CD14-positive monocyte (primary cell): ENCODE results near the gene PDE8A. TPM values are rescaled to one million over a fixed set of nuclear protein-coding genes. Genes with fewer than 3 reads are reported as not detected.

Source experiments
- DNase-seq, 3 donors: peaks; one replicate each; pipeline ENCODE4 v3.0.0-alpha.2; 2011 to 2022
- H2AFZ ChIP-seq: 2 replicates; pipeline ENCODE4 v1.6.0; 2012; ENCODE audit warnings: mild to moderate bottlenecking, low read depth, low read length, inconsistent platforms; ENCODE audit not compliant: insufficient read depth, poor library complexity, severe bottlenecking
- H3K27ac ChIP-seq, 2 donors: 1 replicate in 1 of 2; 2 replicates in 1 of 2; pipeline ENCODE4 v1.5.1; 2012 to 2013; ENCODE audit warnings: low read length in 2 of 2, control low read depth in 1 of 2, inconsistent platforms in 1 of 2, low read depth in 1 of 2, mild to moderate bottlenecking in 1 of 2
- H3K27me3 ChIP-seq, 2 donors: one replicate each; pipeline versions ENCODE4 v1.6.0 to v1.6.1; 2011 to 2013; ENCODE audit warnings: low read length in 2 of 2; ENCODE audit not compliant: control insufficient read depth in 2 of 2, insufficient read depth in 2 of 2
- H3K36me3 ChIP-seq, 2 donors: replicated peaks in 1 of 2; 1 replicate in 1 of 2; 2 replicates in 1 of 2; pipeline versions ENCODE4 v1.5.1 to v1.6.1; 2012 to 2013; ENCODE audit warnings: low read length in 2 of 2, control low read depth in 1 of 2, inconsistent platforms in 1 of 2, mild to moderate bottlenecking in 1 of 2; ENCODE audit not compliant: insufficient read depth in 2 of 2, control insufficient read depth in 1 of 2
- H3K4me1 ChIP-seq, 2 donors: 1 replicate in 1 of 2; 2 replicates in 1 of 2; pipeline versions ENCODE4 v1.5.1 to v1.6.1; 2012 to 2013; ENCODE audit warnings: low read length in 2 of 2, control low read depth in 1 of 2, inconsistent platforms in 1 of 2, mild to moderate bottlenecking in 1 of 2, moderate library complexity in 1 of 2; ENCODE audit not compliant: insufficient read depth in 2 of 2, control insufficient read depth in 1 of 2
- H3K4me2 ChIP-seq: replicated peaks from 2 replicates; pipeline ENCODE3; 2012; ENCODE audit warnings: low read length, moderate library complexity, mild to moderate bottlenecking; ENCODE audit not compliant: poor library complexity, severe bottlenecking; ENCODE audit errors: extremely low read depth
- H3K4me3 ChIP-seq, 3 experiments: fragments of 200-600 bp in 1 of 3; sonication (generic) in 1 of 3; replicated peaks in 1 of 3; 1 replicate in 2 of 3; 2 replicates in 1 of 3; pipeline ENCODE4 v1.5.1; 2011 to 2013; ENCODE audit warnings: low read length in 3 of 3, mild to moderate bottlenecking in 3 of 3, control low read depth in 2 of 3, low read depth in 2 of 3, inconsistent platforms in 1 of 3, moderate library complexity in 1 of 3
- H3K79me2 ChIP-seq: 2 replicates; pipeline ENCODE4 v1.6.0; 2012; ENCODE audit warnings: mild to moderate bottlenecking, control low read depth, inconsistent platforms, low read length, moderate library complexity; ENCODE audit not compliant: insufficient read depth
- H3K9ac ChIP-seq: 2 replicates; pipeline ENCODE4 v1.6.0; 2017; ENCODE audit warnings: low read length, mild to moderate bottlenecking; ENCODE audit not compliant: insufficient read depth, poor library complexity, severe bottlenecking
- H3K9me3 ChIP-seq, 2 donors: replicated peaks in 1 of 2; 1 replicate in 1 of 2; 2 replicates in 1 of 2; pipeline versions ENCODE4 v1.5.1 to v1.6.1; 2012 to 2013; ENCODE audit warnings: low read length in 2 of 2, control low read depth in 1 of 2; ENCODE audit not compliant: control insufficient read depth in 1 of 2, insufficient read depth in 1 of 2
- H4K20me1 ChIP-seq: 2 replicates; pipeline ENCODE4 v1.6.0; 2012; ENCODE audit warnings: mild to moderate bottlenecking, low read length, control low read depth, moderate library complexity; ENCODE audit not compliant: insufficient read depth
- H3K27ac Mint-ChIP-seq, 7 donors: one replicate each; pipeline ENCODE4 v1.8.0; 2020; ENCODE audit warnings: mild to moderate bottlenecking in 7 of 7, mixed read lengths in 7 of 7, moderate library complexity in 6 of 7, inconsistent platforms in 2 of 7
- H3K27me3 Mint-ChIP-seq, 3 donors: one replicate each; pipeline ENCODE4 v1.8.0; 2021 to 2022; ENCODE audit warnings: low read depth in 3 of 3, mild to moderate bottlenecking in 3 of 3, mixed read lengths in 3 of 3, moderate library complexity in 3 of 3, inconsistent platforms in 1 of 3
- H3K36me3 Mint-ChIP-seq, 2 donors: one replicate each; pipeline ENCODE4 v1.8.0; 2020; ENCODE audit warnings: mixed read lengths in 2 of 2, inconsistent platforms in 1 of 2, mild to moderate bottlenecking in 1 of 2
- H3K4me1 Mint-ChIP-seq: one replicate; pipeline ENCODE4 v1.8.0; 2020; ENCODE audit warnings: mild to moderate bottlenecking, mixed read lengths
- H3K4me3 Mint-ChIP-seq, 2 donors: one replicate each; pipeline ENCODE4 v1.8.0; 2020; ENCODE audit warnings: mild to moderate bottlenecking in 2 of 2, mixed read lengths in 2 of 2, moderate library complexity in 1 of 2
- H3K9me3 Mint-ChIP-seq, 7 donors: one replicate each; pipeline ENCODE4 v1.8.0; 2020 to 2022; ENCODE audit warnings: mixed read lengths in 7 of 7, mild to moderate bottlenecking in 6 of 7, moderate library complexity in 6 of 7, inconsistent platforms in 2 of 7
- CTCF ChIP-seq: fragments of 200-600 bp; IDR thresholded peaks from one replicate; pipeline ENCODE4 v1.8.0; 2022; ENCODE audit warnings: antibody characterized with exemption, mild to moderate bottlenecking
- WGBS: methylation state at CpG from one replicate; pipeline ENCODE4 v1.1.5; 2013; ENCODE audit warnings: missing lambda C conversion rate; ENCODE audit not compliant: insufficient coverage; 5-methylcytosine and 5-hydroxymethylcytosine counted together
- intact Hi-C, 2 donors: fragments of 100-400 bp; cut with micrococcal nuclease; formaldehyde crosslinking; loops; one replicate each; pipeline versions ENCODE4 v1.15.0 to v1.15.1; 2023
- polyA plus RNA-seq, 3 donors: library from polyadenylated mRNA; depleted of rRNA in 1 of 3; unstranded in 2 of 3; stranded (reverse) in 1 of 3; fragments of 300-500 nt in 2 of 3; fragments of >200 nt in 1 of 3; fragmentation: Illumina TruSeq in 2 of 3; gene quantifications; 1 replicate in 2 of 3; 2 replicates in 1 of 3; pipeline ENCODE4 v1.2.3, GENCODE V29; 2012 to 2021

The PDE8A gene
- polyA plus RNA-seq, 3 donors: 2.8 to 33.4 (median 4.9) TPM

- Mint-ChIP-seq H3K4me3 (no peak overlapping the region), H3K27ac (no peak overlapping the region), H3K36me3 (no peaks in the 10 kb centered on the region), H3K4me1 (peaks cover 23% of the 10 kb centered on the region), H3K27me3 (peaks cover 1 to 6% (median 2%) of the 10 kb centered on the region in 3 donors), H3K9me3 (peaks cover 11 to 30% (median 24%) of the 10 kb centered on the region in 7 donors)
- H3K4me2 ChIP-seq: no peak overlapping the region
- intact Hi-C loops: no loop called here
- DNase-seq: no peak
- no peak overlapping the region for H3K27ac ChIP-seq
- H3K9me3 ChIP-seq: peaks cover 13 to 25% of the 10 kb centered on the region in 2 donors
- no peaks in the 10 kb centered on the region for H3K27me3 ChIP-seq
- TF ChIP-seq CTCF: no peak
- no peak overlapping the region for H3K9ac ChIP-seq
- H3K36me3 ChIP-seq: no peaks in the 10 kb centered on the region
- no peaks in the 10 kb centered on the region for H3K79me2 ChIP-seq
- 90% methylated on average over 2 of the region's 3 CpGs for WGBS
- H2AFZ ChIP-seq: no peak overlapping the region
- no peak overlapping the region for H3K4me3 ChIP-seq
- no peaks in the 10 kb centered on the region for H4K20me1 ChIP-seq
- H3K4me1 ChIP-seq: peaks cover 16 to 23% of the 10 kb centered on the region in 2 donors
Measured at GRCh38 chr15:84962955-84963354, 18.7 kb upstream of the PDE8A start.

GRCh38 chr15:84967380-84967779, 14.3 kb upstream of the PDE8A start:
- no peak overlapping the region for H3K27ac ChIP-seq
- H4K20me1 ChIP-seq: no peaks in the 10 kb centered on the region
- no peaks in the 10 kb centered on the region for H3K36me3 ChIP-seq
- no peaks in the 10 kb centered on the region for H3K79me2 ChIP-seq
- no peak overlapping the region for H3K27ac Mint-ChIP-seq
- peaks cover 5% of the 10 kb centered on the region in 2 donors for H3K4me1 ChIP-seq
- H2AFZ ChIP-seq: no peak overlapping the region
- TF ChIP-seq CTCF: no peak
- no peak for DNase-seq
- peaks cover 7% of the 10 kb centered on the region for H3K4me1 Mint-ChIP-seq
- H3K27me3 ChIP-seq: no peaks in the 10 kb centered on the region
- no peaks in the 10 kb centered on the region for H3K36me3 Mint-ChIP-seq
- intact Hi-C loops: no loop called here
- H3K4me2 ChIP-seq: no peak overlapping the region
- no peak overlapping the region for H3K4me3 Mint-ChIP-seq
- 38% methylated on average over 3 of the region's 3 CpGs for WGBS
- H3K9me3 ChIP-seq: peaks cover 13 to 25% of the 10 kb centered on the region in 2 donors
- no peak overlapping the region for H3K4me3 ChIP-seq
- H3K9me3 Mint-ChIP-seq: peaks cover 11 to 33% (median 26%) of the 10 kb centered on the region in 7 donors
- H3K9ac ChIP-seq: no peak overlapping the region
- H3K27me3 Mint-ChIP-seq: peaks cover 4 to 5% (median 4%) of the 10 kb centered on the region in 3 donors
